HepG2 (cell line): ENCODE data around the gene TNP2. TPM values are rescaled to one million over a fixed set of nuclear protein-coding genes. Genes with fewer than 3 reads are reported as not detected.

Source experiments
- DR1 ChIP-seq: sonication (generic); formaldehyde crosslinking; IDR thresholded peaks from 2 replicates; pipeline ENCODE4 v1.8.0; 2021; ENCODE audit warnings: mild to moderate bottlenecking, missing genetic modification reagents, inconsistent platforms
- DZIP1 ChIP-seq: sonication (generic); formaldehyde crosslinking; IDR thresholded peaks from 2 replicates; pipeline ENCODE4 v1.5.0; 2020; ENCODE audit warnings: mild to moderate bottlenecking, missing genetic modification reagents
- ERF ChIP-seq: IDR thresholded peaks from 2 replicates; pipeline ENCODE4 v1.6.1; 2018; ENCODE audit warnings: missing biosample characterization, missing genetic modification reagents
- GZF1 ChIP-seq: sonication (generic); formaldehyde crosslinking; IDR thresholded peaks from 2 replicates; pipeline ENCODE4 v1.5.1; 2020; ENCODE audit warnings: mild to moderate bottlenecking, missing genetic modification reagents
- MEIS2 ChIP-seq: sonication (generic); formaldehyde crosslinking; IDR thresholded peaks from 2 replicates; pipeline ENCODE4 v1.9.0; 2021; ENCODE audit warnings: mild to moderate bottlenecking, missing genetic modification reagents
- MXD1 ChIP-seq: sonication (generic); formaldehyde crosslinking; IDR thresholded peaks from 2 replicates; pipeline ENCODE4 v1.4.0; 2020; ENCODE audit warnings: mild to moderate bottlenecking, missing genetic modification reagents
- STAT6 ChIP-seq: sonication (generic); formaldehyde crosslinking; IDR thresholded peaks from 2 replicates; pipeline ENCODE4 v1.4.0; 2020; ENCODE audit warnings: missing genetic modification reagents, mild to moderate bottlenecking, borderline replicate concordance
- TAF1 ChIP-seq: sonication (generic); formaldehyde crosslinking; IDR thresholded peaks from 2 replicates; pipeline ENCODE4 v1.4.0; 2020; ENCODE audit warnings: missing genetic modification reagents
- ZBTB1 ChIP-seq: sonication (generic); formaldehyde crosslinking; IDR thresholded peaks from 2 replicates; pipeline ENCODE4 v1.4.0; 2020; ENCODE audit warnings: missing genetic modification reagents, borderline replicate concordance
- ZBTB49 ChIP-seq: sonication (generic); formaldehyde crosslinking; IDR thresholded peaks from 2 replicates; pipeline ENCODE4 v1.4.0; 2020; ENCODE audit warnings: missing genetic modification reagents, borderline replicate concordance
- ZFP91 ChIP-seq: sonication (generic); formaldehyde crosslinking; IDR thresholded peaks from 2 replicates; pipeline ENCODE4 v1.9.0; 2022; ENCODE audit warnings: missing genetic modification reagents, mild to moderate bottlenecking, borderline replicate concordance
- ZIK1 ChIP-seq: sonication (generic); formaldehyde crosslinking; IDR thresholded peaks from 2 replicates; pipeline ENCODE4 v1.5.0; 2020; ENCODE audit warnings: mild to moderate bottlenecking, low read depth, missing genetic modification reagents, borderline replicate concordance
- ZNF124 ChIP-seq: sonication (generic); formaldehyde crosslinking; IDR thresholded peaks from 2 replicates; pipeline ENCODE4 v1.4.0; 2020; ENCODE audit warnings: missing genetic modification reagents
- ZNF232 ChIP-seq: sonication (generic); formaldehyde crosslinking; IDR thresholded peaks from 2 replicates; pipeline ENCODE4 v1.4.0; 2020; ENCODE audit warnings: missing genetic modification reagents, borderline replicate concordance
- ZNF503 ChIP-seq: sonication (generic); formaldehyde crosslinking; IDR thresholded peaks from 2 replicates; pipeline ENCODE4 v1.4.0; 2020; ENCODE audit warnings: missing genetic modification reagents
- ZNF615 ChIP-seq: sonication (generic); formaldehyde crosslinking; IDR thresholded peaks from 2 replicates; pipeline ENCODE4 v1.5.0; 2020; ENCODE audit warnings: mild to moderate bottlenecking, missing genetic modification reagents, borderline replicate concordance
- polyA plus RNA-seq, 8 experiments: library from polyadenylated mRNA; depleted of rRNA in 3 of 8; stranded (reverse) in 7 of 8; unstranded in 1 of 8; fragments of >200 nt; fragmentation: Illumina TruSeq in 4 of 8; extraction: Trizol in 4 of 8; gene quantifications; 2 replicates each; pipeline versions ENCODE4 v1.2.1 to v1.2.3, GENCODE V29; 2011 to 2016; ENCODE audit warnings: low read depth in 4 of 8, missing spikeins in 1 of 8, mixed read lengths in 1 of 8; ENCODE audit not compliant: insufficient read depth in 1 of 8
- total RNA-seq, 5 experiments: library from RNA; depleted of rRNA; stranded (reverse); fragments of >200 nt; fragmentation: Illumina TruSeq; extraction: Trizol; gene quantifications; 2 replicates each; pipeline ENCODE4 v1.2.3, GENCODE V29; 2016; ENCODE audit warnings: low read depth in 1 of 5

Gene TNP2
- total and polyA plus RNA-seq, 2 of the 13 experiments (the other 11 are each of a cell fraction or from before 2014, with no cell fraction given), result not detected

GRCh38 chr16:11277607-11278337 is 8.6 kb upstream of the TNP2 start (continued):
- TF ChIP-seq MXD1 (CRISPR knock-in tag), result no peak
- no peak for TF ChIP-seq ERF (CRISPR knock-in tag)
- no peak for TF ChIP-seq ZNF615 (CRISPR knock-in tag)
- no peak for TF ChIP-seq DZIP1 (CRISPR knock-in tag)
- no peak for TF ChIP-seq ZNF232 (CRISPR knock-in tag)
- TF ChIP-seq DR1 (CRISPR knock-in tag), result 0 out of 2 replicates have a peak, but pooled peaks have one; percentile 9
- TF ChIP-seq ZBTB49 (CRISPR knock-in tag), result no peak
- TF ChIP-seq MEIS2 (CRISPR knock-in tag), result no peak
- no peak for TF ChIP-seq GZF1 (CRISPR knock-in tag)
- no peak for TF ChIP-seq ZIK1
- TF ChIP-seq ZBTB1 (CRISPR knock-in tag), result no peak
- 0 out of 2 replicates have a peak, but pooled peaks have one; percentile 2 for TF ChIP-seq ZFP91 (CRISPR knock-in tag)
- no peak for TF ChIP-seq ZNF124
- TF ChIP-seq STAT6 (CRISPR knock-in tag), result no peak
- TF ChIP-seq TAF1 (CRISPR knock-in tag), result no peak
- no peak for TF ChIP-seq ZNF503
